Stomach smooth muscle (tissue), 2 donors: ENCODE data around the gene DCTN2.
"Not testable (repeated sequence)": the region's sequence is repeated elsewhere in the genome, so short reads cannot be mapped to it uniquely, and the experiment has no call there.

Experiments
- H3K27ac ChIP-seq: one replicate; pipeline ENCODE4 v1.7.0; 2013; ENCODE audit warnings: mild to moderate bottlenecking, low read length, inconsistent platforms
- H3K27me3 ChIP-seq, 2 donors: one replicate each; pipeline ENCODE4 v1.7.0; 2013; ENCODE audit warnings: low read length in 2 of 2; ENCODE audit not compliant: insufficient read depth in 2 of 2, control insufficient read depth in 1 of 2
- H3K36me3 ChIP-seq, 2 donors: one replicate each; pipeline ENCODE4 v1.7.0; 2013; ENCODE audit warnings: low read length in 2 of 2; ENCODE audit not compliant: control insufficient read depth in 2 of 2, insufficient read depth in 2 of 2
- H3K4me1 ChIP-seq: one replicate; pipeline ENCODE4 v1.7.0; 2013; ENCODE audit warnings: low read length; ENCODE audit not compliant: control insufficient read depth, insufficient read depth
- H3K4me3 ChIP-seq, 2 donors: one replicate each; pipeline ENCODE4 v1.7.0; 2013; ENCODE audit warnings: low read length in 2 of 2
- H3K9ac ChIP-seq, 2 donors: one replicate each; pipeline ENCODE4 v1.7.0; 2013; ENCODE audit warnings: low read length in 2 of 2, mild to moderate bottlenecking in 1 of 2
- H3K9me3 ChIP-seq, 2 donors: one replicate each; pipeline ENCODE4 v1.7.0; 2013; ENCODE audit warnings: low read length in 2 of 2; ENCODE audit not compliant: control insufficient read depth in 2 of 2
- donor health status: healthy.
- donor health status: Pancreatic carcinoma.

The DCTN2 gene

DNA sequence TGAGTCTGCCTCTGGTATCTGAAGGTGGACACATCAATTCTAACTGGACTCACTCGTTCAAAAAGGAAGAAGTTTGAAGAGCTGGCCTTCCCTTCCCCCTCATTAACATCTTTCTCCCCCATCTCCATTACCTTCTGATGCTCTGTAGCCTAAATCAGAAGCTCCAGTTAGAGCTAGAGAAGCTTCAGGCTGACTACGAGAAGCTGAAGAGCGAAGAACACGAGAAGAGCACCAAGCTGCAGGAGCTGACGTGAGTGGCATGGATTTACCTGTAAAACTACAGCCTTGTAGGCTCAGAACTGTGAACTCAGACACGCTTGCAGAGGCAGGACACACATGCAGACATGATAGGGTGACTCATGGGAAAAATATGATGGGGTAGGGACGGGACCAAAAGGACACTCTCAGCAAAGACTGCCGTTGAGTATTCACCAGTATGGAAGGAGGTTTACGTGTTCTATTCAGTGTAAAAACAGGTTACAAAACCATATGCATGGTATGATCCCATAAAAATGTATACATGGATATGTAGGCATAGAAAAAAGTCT lies 29.7 kb upstream of the DCTN2 start:
- H3K4me1 ChIP-seq: no peaks in the 10 kb centered on the region
- H3K27ac ChIP-seq: no peak overlapping the region
- no peaks in the 10 kb centered on the region for H3K9me3 ChIP-seq
- H3K9ac ChIP-seq: no peak overlapping the region
- H3K4me3 ChIP-seq: no peak overlapping the region
- H3K36me3 ChIP-seq: no peaks in the 10 kb centered on the region
- peaks cover 0 to 2% of the 10 kb centered on the region in 2 donors for H3K27me3 ChIP-seq

DNA sequence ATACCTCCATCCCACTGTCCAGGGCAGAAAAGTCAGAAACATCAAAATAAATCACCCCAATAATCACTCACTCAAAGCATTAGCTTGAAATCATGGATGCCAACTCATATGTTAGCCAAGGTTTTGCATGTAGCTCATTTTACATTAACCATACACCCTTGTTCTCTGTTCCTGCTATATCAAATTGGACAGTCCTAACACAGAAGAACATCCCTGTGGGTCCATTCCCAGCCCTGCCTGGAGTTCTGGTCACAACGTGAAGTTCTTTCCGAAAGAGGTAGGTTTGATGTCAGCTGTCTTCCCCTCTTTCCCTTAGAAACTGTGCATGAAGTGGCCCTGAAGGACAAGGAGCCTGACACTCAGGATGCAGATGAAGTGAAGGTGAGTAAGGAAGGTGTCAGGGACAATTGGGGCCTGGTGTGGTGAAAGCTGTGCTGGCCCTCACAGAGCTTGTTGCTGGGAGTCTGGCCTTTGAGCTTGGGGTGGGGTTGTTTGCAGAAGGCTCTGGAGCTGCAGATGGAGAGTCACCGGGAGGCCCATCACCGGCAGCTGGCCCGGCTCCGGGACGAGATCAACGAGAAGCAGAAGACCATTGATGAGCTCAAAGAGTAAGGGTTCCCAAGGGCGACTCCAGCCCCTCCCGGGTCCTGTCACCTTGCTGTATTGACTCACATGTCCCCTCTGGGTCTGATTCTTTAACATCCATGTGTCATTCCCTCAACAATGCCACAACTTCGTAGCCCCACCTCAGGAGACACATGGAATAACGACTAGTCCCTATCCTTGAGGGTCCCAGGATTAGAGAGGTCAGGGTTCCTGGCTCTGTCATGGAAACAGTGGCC lies 29.0 kb upstream of the DCTN2 start:
- H3K4me1 ChIP-seq: no peaks in the 10 kb centered on the region
- H3K27me3 ChIP-seq: peaks cover 0 to 2% of the 10 kb centered on the region in 2 donors
- no peak overlapping the region for H3K27ac ChIP-seq
- H3K4me3 ChIP-seq: no peak overlapping the region
- no peaks in the 10 kb centered on the region for H3K9me3 ChIP-seq
- H3K9ac ChIP-seq: no peak overlapping the region
- H3K36me3 ChIP-seq: no peaks in the 10 kb centered on the region

DNA sequence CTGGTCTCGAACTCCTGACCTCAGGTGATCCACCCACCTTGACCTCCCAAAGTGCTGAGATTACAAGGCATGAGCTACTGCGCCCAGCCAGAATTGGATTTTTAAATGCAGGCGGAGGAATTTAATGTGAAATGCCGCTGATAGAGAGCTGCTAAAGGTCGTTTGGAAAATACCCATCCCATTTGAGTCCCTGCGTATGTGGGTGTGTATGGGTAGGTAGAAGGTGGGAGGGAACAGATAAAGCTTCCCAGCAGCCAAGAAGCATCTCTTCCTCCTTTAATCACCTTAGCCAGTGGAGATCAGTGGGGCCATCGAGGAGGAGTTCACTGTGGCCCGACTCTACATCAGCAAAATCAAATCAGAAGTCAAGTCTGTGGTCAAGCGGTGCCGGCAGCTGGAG lies 27.8 kb upstream of the DCTN2 start:
- Histone ChIP-seq H3K9me3 (no peaks in the 10 kb centered on the region), H3K4me1 (no peaks in the 10 kb centered on the region), H3K36me3 (no peaks in the 10 kb centered on the region), H3K27me3 (peaks cover 0 to 2% of the 10 kb centered on the region in 2 donors), H3K4me3 (no peak overlapping the region), H3K9ac (no peak overlapping the region), H3K27ac (no peak overlapping the region)

DNA sequence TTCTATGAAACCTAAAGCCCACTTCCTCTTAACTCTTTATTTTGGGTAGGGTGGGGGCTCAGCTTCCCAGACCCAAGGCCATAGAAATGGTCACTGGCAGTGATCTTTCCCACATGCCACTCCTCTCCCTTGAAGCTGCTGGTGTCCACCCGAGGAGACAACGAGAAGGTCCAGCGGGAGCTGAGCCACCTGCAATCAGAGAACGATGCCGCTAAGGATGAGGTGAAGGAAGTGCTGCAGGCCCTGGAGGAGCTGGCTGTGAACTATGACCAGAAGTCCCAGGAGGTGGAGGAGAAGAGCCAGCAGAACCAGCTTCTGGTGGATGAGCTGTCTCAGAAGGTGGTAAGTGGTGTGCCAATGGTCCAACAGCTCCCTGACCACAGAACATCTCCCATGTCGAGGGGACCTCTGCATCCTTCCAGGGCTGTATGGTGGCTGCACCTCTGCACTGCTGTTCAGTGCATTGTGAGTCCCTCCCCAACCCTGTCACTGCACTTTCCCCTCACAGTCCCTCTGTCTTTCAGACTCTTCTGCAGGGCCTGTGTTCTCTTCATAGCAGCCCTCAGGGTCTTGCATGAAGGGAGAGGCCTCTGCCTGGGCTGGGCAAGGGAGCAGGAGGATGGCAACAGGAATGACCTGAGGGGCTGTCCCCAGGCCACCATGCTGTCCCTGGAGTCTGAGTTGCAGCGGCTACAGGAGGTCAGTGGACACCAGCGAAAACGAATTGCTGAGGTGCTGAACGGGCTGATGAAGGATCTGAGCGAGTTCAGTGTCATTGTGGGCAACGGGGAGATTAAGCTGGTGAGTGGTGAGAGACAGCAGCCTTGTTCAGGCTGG lies 25.2 kb upstream of the DCTN2 start:
- Histone ChIP-seq H3K27ac (no peak overlapping the region), H3K9ac (no peak overlapping the region), H3K36me3 (no peaks in the 10 kb centered on the region), H3K4me1 (no peaks in the 10 kb centered on the region), H3K9me3 (no peaks in the 10 kb centered on the region), H3K4me3 (no peak overlapping the region), H3K27me3 (peaks cover 0 to 2% of the 10 kb centered on the region in 2 donors)

DNA sequence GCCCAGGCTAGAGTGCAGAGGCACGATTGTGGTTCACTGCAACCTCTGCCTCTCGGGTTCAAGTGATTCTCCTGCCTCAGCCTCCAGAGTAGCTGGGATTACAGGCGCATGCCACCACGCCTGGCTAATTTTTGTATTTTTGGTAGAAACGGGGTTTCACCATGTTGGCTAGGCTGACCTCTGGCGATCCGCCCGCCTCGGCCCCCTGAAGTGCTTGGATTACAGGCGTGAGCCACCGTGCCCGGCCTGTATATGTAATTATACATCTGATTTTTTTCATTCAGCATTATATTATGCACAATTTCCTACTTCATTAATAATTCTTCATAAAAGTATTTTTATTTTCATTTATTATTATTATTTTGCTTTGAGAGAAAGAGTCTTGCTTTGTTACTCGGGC lies 23.4 kb upstream of the DCTN2 start:
- not testable (repeated sequence) for H3K4me1 ChIP-seq, H3K9me3 ChIP-seq, H3K4me3 ChIP-seq, H3K36me3 ChIP-seq, H3K27ac ChIP-seq, H3K27me3 ChIP-seq, H3K9ac ChIP-seq

DNA sequence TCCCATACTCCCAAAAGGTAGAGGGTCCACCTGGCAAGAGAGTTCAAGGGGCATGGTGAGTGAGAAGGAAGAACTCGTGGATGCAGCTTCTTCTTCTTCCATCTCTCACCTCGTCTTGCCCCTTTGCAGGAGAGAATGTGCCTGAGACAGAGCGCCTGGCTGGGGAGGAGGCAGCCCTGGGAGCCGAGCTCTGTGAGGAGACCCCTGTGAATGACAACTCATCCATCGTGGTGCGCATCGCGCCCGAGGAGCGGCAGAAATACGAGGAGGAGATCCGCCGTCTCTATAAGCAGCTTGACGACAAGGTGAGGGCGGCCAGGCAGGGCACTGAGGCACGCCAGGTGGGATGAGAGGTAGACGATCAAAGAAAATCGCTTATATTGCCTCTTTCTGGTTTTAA lies 22.9 kb upstream of the DCTN2 start:
- no peaks in the 10 kb centered on the region for H3K4me1 ChIP-seq
- no peak overlapping the region for H3K27ac ChIP-seq
- no peaks in the 10 kb centered on the region for H3K9me3 ChIP-seq
- no peaks in the 10 kb centered on the region for H3K36me3 ChIP-seq
- H3K27me3 ChIP-seq: peaks cover 0 to 2% of the 10 kb centered on the region in 2 donors
- no peak overlapping the region for H3K4me3 ChIP-seq
- H3K9ac ChIP-seq: no peak overlapping the region

DNA sequence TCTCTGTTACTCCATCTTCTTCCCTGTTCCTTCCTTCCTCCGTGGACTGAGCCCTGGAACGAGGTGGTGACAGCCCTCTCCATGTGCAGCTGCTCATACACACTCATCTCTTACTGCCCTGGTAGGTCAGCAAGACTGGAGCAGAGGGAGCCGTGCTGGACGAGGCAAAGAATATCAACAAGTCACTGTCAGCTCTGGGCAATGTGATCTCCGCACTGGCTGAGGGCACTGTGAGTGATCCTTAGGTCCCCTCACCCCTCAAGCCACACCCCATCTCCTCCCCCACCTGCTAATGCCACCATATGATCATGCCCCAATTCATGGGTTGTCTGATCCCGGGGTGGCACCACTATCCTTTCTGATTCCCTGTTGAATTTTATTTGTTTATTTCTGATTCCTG lies 21.8 kb upstream of the DCTN2 start:
- no peaks in the 10 kb centered on the region for H3K9me3 ChIP-seq
- H3K9ac ChIP-seq: no peak overlapping the region
- H3K27me3 ChIP-seq: peaks cover 0 to 4% of the 10 kb centered on the region in 2 donors
- H3K36me3 ChIP-seq: no peaks in the 10 kb centered on the region
- no peak overlapping the region for H3K27ac ChIP-seq
- no peak overlapping the region for H3K4me3 ChIP-seq
- no peaks in the 10 kb centered on the region for H3K4me1 ChIP-seq

DNA sequence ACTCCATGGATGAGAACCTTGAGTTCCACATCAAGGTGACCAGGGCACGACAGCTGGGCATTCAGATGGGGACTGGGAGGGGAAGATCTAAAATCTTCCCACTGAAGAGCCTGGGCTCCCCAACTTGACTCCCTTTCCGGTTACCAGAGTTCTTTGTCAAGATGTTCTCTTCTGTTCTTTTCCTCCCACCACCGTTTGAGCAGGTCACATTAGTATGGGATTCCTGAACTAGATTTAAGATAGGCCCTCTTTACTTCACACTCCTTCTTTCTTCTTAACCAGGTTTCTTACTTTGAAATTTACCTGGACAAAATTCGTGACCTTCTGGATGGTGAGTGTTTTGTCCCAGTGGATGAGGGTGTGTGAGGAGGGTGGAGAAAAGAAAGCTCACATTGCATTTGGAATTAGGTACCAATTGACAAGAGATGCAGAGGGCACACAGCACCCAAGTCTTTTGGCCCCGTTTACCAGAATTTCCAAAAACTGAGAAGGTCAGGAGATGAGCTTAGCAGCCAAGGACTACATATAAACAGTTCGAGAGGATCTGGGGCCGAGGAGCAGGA lies 17.3 kb upstream of the DCTN2 start:
- no peak overlapping the region for H3K27ac ChIP-seq
- peaks cover 0 to 2% of the 10 kb centered on the region in 2 donors for H3K27me3 ChIP-seq
- no peaks in the 10 kb centered on the region for H3K9me3 ChIP-seq
- no peaks in the 10 kb centered on the region for H3K4me1 ChIP-seq
- H3K4me3 ChIP-seq: no peak overlapping the region
- no peak overlapping the region for H3K9ac ChIP-seq
- no peaks in the 10 kb centered on the region for H3K36me3 ChIP-seq

DNA sequence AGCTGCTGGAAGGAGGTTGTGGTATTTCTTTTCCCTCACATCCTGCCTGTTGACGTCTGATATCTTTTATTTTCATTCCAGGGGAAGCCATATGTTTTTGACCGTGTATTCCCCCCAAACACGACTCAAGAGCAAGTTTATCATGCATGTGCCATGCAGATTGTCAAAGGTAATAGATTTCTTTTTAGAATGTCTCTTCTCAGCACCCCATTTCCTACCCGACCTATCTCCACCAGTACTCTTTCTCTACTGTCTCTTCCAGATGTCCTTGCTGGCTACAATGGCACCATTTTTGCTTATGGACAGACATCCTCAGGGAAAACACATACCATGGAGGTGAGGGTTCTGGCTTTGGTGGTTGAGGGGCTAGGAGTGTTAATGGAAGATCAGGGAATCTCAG lies 16.4 kb upstream of the DCTN2 start:
- Histone ChIP-seq H3K9ac (no peak overlapping the region), H3K4me3 (no peak overlapping the region), H3K4me1 (no peaks in the 10 kb centered on the region), H3K9me3 (no peaks in the 10 kb centered on the region), H3K27ac (no peak overlapping the region), H3K27me3 (peaks cover 0 to 2% of the 10 kb centered on the region in 2 donors), H3K36me3 (no peaks in the 10 kb centered on the region)

DNA sequence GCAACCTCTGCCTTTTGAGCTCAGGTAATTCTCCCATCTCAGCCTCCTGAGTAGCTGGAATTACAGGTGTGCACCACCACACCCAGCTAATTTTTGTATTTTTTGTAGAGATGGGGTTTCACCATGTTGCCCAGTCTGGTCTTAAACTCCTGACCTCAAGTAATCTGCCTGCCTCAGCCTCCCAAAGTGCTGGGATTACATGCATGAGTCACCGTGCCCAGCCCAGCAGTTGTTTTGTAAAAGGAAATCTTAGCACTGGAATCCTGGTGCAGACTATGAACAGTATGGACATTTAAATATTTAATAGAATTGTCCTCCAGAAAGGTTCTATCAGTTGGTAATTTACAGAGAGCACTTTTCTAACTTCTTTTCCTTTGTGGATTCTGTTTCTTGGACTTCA lies 14.1 kb upstream of the DCTN2 start:
- H3K27me3 ChIP-seq, H3K4me1 ChIP-seq, H3K9me3 ChIP-seq, H3K36me3 ChIP-seq, H3K27ac ChIP-seq, H3K4me3 ChIP-seq, H3K9ac ChIP-seq: not testable (repeated sequence)
